Panc1 (cell line): ENCODE measurements around the gene SPATA20. TPM values are rescaled to one million over a fixed set of nuclear protein-coding genes. Genes with fewer than 3 reads are reported as not detected.

Experiments used
- ATAC-seq: fragments of 200-7000 bp; cut with Tn5 transposase; 2 replicates; pipeline ENCODE4 v1.9.1; 2020; ENCODE audit warnings: mild to moderate bottlenecking, moderate library complexity
- BruUV-seq: library from RNA; stranded (reverse); fragments of 400-500 nt; replicated peaks from 2 replicates; lab custom pipeline; 2021; lab: Mats Ljungman, UMichigan
- CTCF ChIA-PET: fragments of 300-600 bp; sonication (Branson Sonifier 250); formaldehyde crosslinking; loops from one replicate; lab custom pipeline; 2022; ENCODE audit warnings: antibody characterized with exemption; lab: Charles Lee
- POLR2A ChIA-PET: fragments of 300-600 bp; sonication (Branson Sonifier 250); formaldehyde crosslinking; loops from one replicate; lab custom pipeline; 2022; ENCODE audit warnings: antibody characterized with exemption; lab: Charles Lee
- DNase-seq: peaks from one replicate; pipeline ENCODE4 v3.0.0-alpha.2; 2010; ENCODE audit warnings: low read depth, low spot score
- H3K27ac ChIP-seq: 2 replicates; pipeline ENCODE4 v1.5.1; 2011; ENCODE audit warnings: mild to moderate bottlenecking, low read length, inconsistent platforms
- H3K27me3 ChIP-seq: fragments of 200-500 bp; sonication (Bioruptor generic); 2 replicates; pipeline ENCODE4 v1.6.0; 2014; ENCODE audit warnings: low read length, inconsistent platforms; ENCODE audit not compliant: control insufficient read depth, insufficient read depth
- H3K36me3 ChIP-seq: fragments of 200-500 bp; sonication (Bioruptor generic); 2 replicates; pipeline ENCODE4 v1.5.1; 2014; ENCODE audit warnings: inconsistent platforms, mild to moderate bottlenecking, low read length, moderate library complexity; ENCODE audit not compliant: control insufficient read depth, insufficient read depth
- H3K4me1 ChIP-seq: 2 replicates; pipeline ENCODE4 v1.5.1; 2011; ENCODE audit warnings: inconsistent platforms, mild to moderate bottlenecking, low read length, moderate library complexity; ENCODE audit not compliant: control insufficient read depth, insufficient read depth
- H3K4me3 ChIP-seq, 2 experiments: 2 replicates each; pipeline ENCODE4 v1.5.1; 2011 to 2012; ENCODE audit warnings: low read depth in 2 of 2, low read length in 2 of 2, mild to moderate bottlenecking in 2 of 2, inconsistent platforms in 1 of 2, moderate library complexity in 1 of 2
- H3K9me3 ChIP-seq: fragments of 200-500 bp; sonication (Bioruptor generic); 2 replicates; pipeline ENCODE4 v1.5.1; 2014; ENCODE audit warnings: low read depth, mild to moderate bottlenecking, inconsistent platforms, low read length, moderate library complexity; ENCODE audit not compliant: control insufficient read depth, insufficient read depth
- CTCF ChIP-seq: fragments of 450-650 bp; IDR thresholded peaks from 2 replicates; pipeline ENCODE4 v1.5.1; 2017; ENCODE audit warnings: mild to moderate bottlenecking
- POLR2AphosphoS5 ChIP-seq: IDR thresholded peaks from 2 replicates; pipeline ENCODE4 v1.6.1; 2012; ENCODE audit warnings: mild to moderate bottlenecking, low read depth, low read length, moderate library complexity
- REST ChIP-seq, 2 experiments: IDR thresholded peaks; 2 replicates each; pipeline ENCODE4 v1.6.1; 2011 to 2012; ENCODE audit warnings: low read depth in 2 of 2, control low read depth in 1 of 2, low read length in 1 of 2, mild to moderate bottlenecking in 1 of 2, moderate library complexity in 1 of 2; ENCODE audit not compliant: insufficient read depth in 1 of 2
- SIN3A ChIP-seq: IDR thresholded peaks from 2 replicates; pipeline ENCODE4 v1.6.1; 2012; ENCODE audit warnings: low read depth, mild to moderate bottlenecking, low read length, moderate library complexity, borderline replicate concordance; ENCODE audit not compliant: insufficient read depth
- TCF7L2 ChIP-seq: IDR thresholded peaks from 2 replicates; pipeline ENCODE4 v1.6.1; 2011; ENCODE audit warnings: mild to moderate bottlenecking, low read depth, low read length, inconsistent platforms
- in situ Hi-C: cut with HindIII; loops from 2 replicates; pipeline ENCODE4 v1.10.0; 2016; ENCODE audit warnings: low sequenced_read_pairs, low pct_unique_long_range_greater_than_20kb
- intact Hi-C: fragments of 100-400 bp; cut with micrococcal nuclease; formaldehyde crosslinking; loops from one replicate; pipeline ENCODE4 v1.10.0; 2022; ENCODE audit not compliant: unreplicated experiment
- total RNA-seq: library from RNA; stranded (reverse); gene quantifications from one replicate; pipeline ENCODE4 v1.2.1, GENCODE V29; 2021; ENCODE audit not compliant: unreplicated experiment

The SPATA20 gene
- total RNA-seq, 1 experiment from 2014 or later: 82.2 TPM

GRCh38 chr17:50547736-50548083 is 736 bp downstream of the SPATA20 start:
- ATAC-seq (no peak), DNase-seq (no peak)
- H3K27me3 ChIP-seq: no peaks in the 10 kb centered on the region
- CTCF ChIA-PET: interaction anchor here (0.6 to 3.6 kb wide), 3 partner anchors 72 to 147 kb away, joined by 3 to 15 read pairs (median 10); no protein-coding TSS in a partner anchor
- no TSS peak for BruUV-seq
- POLR2A ChIA-PET: interaction anchor here (0.7 kb wide), 1 partner anchor 14 kb away, joined by 3 read pairs; no protein-coding TSS in a partner anchor
- intact Hi-C loops: loop anchor here (2.0 to 5.0 kb wide), 2 partner anchors 147 to 295 kb away; no protein-coding TSS in a partner anchor
- H3K9me3 ChIP-seq: no peaks in the 10 kb centered on the region
- no peaks in the 10 kb centered on the region for H3K36me3 ChIP-seq
- TF ChIP-seq TCF7L2 (no peak), POLR2AphosphoS5 (no peak), SIN3A (no peak)
- H3K4me3 ChIP-seq: peak overlapping the region; percentile 52 to 73
- in situ Hi-C loops: no loop called here
- peak overlapping the region; percentile 94 for H3K27ac ChIP-seq
- H3K4me1 ChIP-seq: peaks cover 22% of the 10 kb centered on the region

- no peaks in the 10 kb centered on the region for H3K9me3 ChIP-seq
- H3K4me3 ChIP-seq: no peak overlapping the region
- ChIA-PET POLR2A (no interaction called here), CTCF (interaction anchor here (3.6 kb wide), 1 partner anchor 77 kb away, joined by 15 read pairs; no protein-coding TSS in a partner anchor)
- no peak for ATAC-seq
- H3K27ac ChIP-seq: peak overlapping the region; percentile 4; the same call in 1 of the 2 replicates
- intact Hi-C loops: loop anchor here (5.0 kb wide), 1 partner anchor 293 kb away; no protein-coding TSS in a partner anchor
- no peaks in the 10 kb centered on the region for H3K27me3 ChIP-seq
- no TSS peak for BruUV-seq
- in situ Hi-C loops: no loop called here
- DNase-seq: no peak
- peaks cover 12% of the 10 kb centered on the region for H3K4me1 ChIP-seq
- no peak for TF ChIP-seq SIN3A
- no peak for TF ChIP-seq POLR2AphosphoS5
- no peak for TF ChIP-seq TCF7L2
- TF ChIP-seq CTCF: no peak
- no peak for TF ChIP-seq REST (IDR thresholded peaks at IDR 0.05; ENCODE audit: insufficient read depth in 1 of 2, low read depth in 2 of 2, low read length in 1 of 2)
- no peaks in the 10 kb centered on the region for H3K36me3 ChIP-seq
These were observed 1.9 kb downstream of the SPATA20 start for GRCh38 chr17:50548831-50549230.
